GM18511 (cell line): Measurements from ENCODE around the gene DCAF8L2.
"Not testable (repeated sequence)": the region's sequence is repeated elsewhere in the genome, so short reads cannot be mapped to it uniquely, and the experiment has no call there.

Experiments used
- ATAC-seq: cut with Tn5 transposase; IDR thresholded peaks from one replicate; pipeline ENCODE4 v1.9.1; 2021; ENCODE audit warnings: mild to moderate bottlenecking, moderate library complexity; ENCODE audit not compliant: unreplicated experiment

Gene DCAF8L2

DNA sequence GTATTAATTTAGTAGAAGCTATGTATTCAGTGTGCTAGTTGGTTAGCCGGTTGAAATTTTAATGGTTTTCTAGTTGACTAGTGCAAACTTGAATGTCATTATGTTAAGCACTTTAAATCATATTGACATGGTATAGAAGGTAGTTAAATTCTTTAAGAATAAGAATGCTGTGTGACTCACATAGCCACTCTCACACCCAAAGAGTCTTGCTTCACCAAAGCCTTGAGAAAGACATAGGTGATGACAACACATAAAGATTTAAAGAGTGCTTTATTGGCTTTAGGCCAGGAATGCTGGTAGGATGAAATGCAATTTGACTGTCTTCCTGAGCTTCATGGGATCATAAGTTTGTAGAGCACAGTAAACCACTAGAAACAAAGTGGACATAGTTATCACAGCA lies 85.3 kb downstream of the DCAF8L2 start:
- no peak for ATAC-seq

DNA sequence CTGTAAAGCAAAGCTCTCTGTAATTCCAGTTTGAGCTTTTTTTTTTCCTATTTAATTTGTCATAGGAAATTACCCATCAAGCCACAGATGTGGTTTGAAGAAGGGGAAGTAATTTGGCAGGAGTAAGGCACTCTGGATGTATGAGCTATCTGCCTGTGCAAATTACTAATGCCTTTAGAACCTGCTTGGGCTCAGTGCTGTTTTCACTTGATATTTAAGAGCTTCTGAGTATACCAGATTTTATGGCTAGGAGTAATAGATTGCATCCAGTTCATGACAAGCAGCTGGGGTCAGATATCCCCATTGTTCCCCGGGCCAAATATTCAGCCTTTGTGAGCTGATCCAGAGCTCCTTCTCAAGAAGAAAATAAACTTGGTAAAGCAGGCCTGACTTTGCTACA lies 89.1 kb downstream of the DCAF8L2 start:
- no peak for ATAC-seq

DNA sequence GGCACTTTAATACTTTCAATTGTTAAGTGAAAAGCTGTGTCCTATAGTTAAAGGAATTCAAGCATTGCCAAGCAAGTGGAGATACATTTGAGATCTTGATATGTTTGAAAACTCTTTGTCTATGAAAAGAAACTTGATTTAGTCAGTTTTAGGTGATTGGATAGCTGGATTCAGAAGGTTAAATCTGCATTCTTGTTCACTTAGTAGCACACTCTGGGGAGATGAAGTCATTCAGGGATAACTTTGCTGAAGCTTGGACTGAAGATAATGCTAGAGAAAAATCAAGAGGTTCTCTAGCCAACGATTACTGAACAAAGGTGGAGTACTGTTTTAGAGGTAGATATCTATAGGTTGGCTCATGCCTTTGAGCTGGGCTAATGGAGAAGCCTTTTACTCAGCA lies 90.6 kb downstream of the DCAF8L2 start:
- ATAC-seq: no peak

DNA sequence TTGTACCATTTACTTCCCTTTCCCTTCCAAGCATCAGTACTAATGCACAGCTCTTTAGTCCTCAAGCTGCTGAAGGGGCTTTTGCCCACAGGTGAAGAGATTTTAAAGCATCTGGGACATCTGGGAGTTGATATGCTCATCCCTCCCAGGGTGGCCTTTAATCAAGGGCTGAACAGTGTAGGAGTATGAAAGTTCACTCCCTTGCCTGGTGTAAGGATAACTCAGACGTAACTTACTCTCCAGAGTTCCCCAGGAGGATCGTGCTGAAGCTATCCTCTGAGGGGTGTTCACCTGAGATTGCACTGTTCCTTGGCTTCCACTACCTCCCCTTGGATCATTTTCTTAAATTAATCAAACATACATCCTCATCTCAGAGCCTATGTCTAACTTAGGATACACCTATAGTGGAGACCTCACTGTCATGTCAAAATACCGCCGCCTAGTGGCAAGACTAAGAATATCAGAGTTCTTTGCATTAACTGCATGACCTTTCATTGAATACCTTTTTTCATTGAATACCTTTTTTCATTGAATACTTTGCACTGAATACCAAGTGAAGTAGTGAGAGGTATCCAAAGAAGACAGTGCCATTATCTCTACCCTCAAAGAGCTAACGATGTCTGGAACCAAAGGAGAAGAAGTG lies 93.5 kb downstream of the DCAF8L2 start:
- ATAC-seq: not testable (repeated sequence)

DNA sequence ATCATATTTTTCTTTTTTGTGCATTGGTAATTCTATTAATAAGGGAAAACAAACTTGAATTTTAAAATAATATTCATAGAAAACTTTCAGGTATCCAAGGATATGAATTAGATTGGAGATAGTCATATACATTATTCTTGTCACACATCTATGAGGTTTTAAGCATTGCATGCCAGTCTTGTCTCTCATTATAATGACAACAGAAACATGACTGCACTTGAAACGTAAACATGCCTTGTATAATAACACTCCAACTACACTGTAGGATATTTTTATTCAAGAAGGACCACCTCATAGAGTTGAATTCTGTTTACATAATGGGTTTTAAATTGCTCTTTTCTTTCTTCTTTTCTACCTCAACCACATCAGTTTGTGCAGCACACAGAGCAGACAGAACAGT lies 104.5 kb downstream of the DCAF8L2 start:
- no peak for ATAC-seq

DNA sequence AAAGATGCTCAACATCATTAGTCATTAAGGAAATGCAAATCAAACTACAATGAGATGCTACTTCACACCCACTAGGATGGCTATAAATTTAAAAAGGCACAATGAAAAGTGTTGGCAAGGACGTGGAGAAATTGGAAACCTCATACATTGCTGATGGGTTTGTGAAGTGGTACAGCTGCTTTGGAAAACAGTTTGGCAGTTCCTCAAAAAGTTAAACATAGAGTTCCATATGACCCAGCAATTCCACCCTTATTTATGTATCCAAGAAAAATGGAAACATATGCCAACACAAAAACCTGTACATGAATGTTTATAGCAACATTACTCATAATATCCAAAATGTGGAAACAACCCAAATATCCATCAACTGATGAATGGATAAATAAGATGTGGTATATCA lies 116.4 kb downstream of the DCAF8L2 start:
- ATAC-seq: no peak

DNA sequence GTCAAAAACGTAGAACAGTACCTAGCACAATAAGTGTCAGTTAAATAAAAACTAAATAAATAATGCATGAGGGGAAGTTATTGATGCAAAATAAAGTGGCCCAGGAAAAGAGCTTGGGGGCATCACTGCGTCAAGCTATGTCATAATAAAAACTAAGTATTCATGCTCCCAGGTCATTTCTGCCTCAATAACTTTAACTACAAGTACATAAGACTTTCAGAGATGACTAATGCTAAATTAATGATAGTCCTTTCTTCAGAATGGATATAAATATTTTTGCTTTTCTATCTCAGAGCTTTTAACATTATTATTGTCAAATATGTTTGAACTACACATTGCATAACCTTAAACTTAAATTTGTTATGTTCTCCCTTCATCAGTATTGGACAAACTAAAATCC lies 125.5 kb downstream of the DCAF8L2 start:
- no peak for ATAC-seq

DNA sequence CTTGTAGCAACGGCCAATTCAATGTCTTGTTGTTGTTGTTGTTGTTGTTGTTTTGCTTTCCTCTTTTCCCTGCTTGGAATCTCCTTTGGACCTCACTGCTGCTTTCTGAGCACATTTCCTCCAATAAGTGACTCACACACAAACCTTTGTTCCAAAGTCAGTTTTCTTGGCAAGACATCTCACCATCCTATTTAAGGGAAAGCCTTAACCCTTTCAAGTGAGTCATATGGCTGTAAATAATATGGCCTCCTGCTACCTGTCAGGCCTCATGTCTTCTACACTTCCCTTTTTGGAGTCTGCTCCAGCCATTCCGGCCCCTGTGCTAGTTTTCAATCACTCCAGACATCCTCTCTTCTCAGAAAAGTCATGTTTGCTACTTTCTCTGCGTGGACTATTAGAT lies 138.1 kb downstream of the DCAF8L2 start:
- ATAC-seq: no peak

DNA sequence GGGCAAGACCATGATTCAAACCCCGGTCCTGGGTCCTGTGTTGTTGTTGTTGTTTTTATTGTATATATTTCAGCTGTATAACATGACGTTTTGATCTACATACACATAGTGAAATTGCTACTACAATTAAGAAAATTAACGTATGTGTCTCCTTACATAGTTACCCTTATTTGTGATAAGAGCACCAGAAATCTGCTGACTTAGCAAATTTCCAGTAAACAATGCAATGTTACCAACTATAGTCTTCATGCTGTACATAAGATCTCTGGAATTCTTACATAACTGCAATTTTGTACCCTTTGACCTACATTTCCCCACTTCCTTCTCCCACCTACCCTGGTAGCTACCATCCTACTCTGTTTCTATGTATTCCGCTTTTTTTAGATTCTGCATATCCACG lies 141.8 kb downstream of the DCAF8L2 start:
- ATAC-seq: no peak

DNA sequence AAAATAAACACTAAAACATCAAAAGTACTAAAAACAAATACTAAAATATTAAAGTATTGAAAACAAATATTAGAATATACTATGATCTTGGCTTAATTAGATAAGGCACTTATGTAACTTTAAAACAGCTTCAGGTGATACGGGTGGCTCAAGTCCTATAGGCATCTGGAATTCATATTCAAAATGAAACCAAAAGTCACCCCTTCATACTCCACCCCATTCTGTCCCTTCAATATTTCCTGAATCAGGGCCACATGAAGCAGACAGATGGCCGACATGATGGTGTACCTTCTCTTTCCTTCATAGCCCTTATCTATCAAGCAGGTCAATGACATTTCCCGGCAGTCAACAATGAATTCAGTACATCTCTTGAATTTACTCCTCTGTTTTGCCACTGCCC lies 145.8 kb downstream of the DCAF8L2 start:
- ATAC-seq: no peak

DNA sequence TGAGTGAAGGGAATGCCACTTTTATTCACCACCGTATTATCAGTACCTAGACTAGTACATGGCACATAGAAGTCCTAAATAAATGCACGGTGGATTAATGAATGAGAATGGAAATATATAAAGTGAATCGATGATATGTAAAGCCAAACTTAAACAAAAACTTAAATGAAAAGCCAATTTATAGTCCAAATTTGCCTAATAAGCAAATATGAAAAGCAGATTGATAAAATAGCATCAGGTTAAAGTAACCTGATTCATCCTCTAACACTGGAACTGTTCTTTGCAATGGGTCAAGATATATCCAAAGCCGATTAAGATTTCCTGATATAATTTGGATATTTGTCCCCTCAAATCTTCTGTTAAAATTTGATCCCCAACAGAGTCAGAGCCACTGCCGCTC lies 150.8 kb downstream of the DCAF8L2 start:
- ATAC-seq: no peak

DNA sequence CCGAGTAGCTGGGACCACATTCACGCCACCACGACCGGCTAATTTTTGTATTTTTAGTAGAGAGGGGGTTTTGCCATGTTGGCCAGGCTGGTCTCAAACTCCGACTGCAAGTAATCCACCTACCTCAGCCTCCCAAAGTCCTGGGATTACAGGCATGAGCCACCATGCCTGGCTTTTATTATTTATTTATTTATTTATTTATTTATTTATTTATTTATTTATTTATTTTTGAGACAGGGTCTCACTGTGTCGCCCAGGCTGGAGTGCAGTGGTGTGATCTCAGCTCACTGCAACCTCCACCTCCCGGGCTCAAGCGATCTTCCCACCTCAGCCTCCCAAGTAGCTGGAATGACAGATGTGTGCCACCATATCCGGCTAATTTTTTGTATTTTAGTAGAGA lies 153.4 kb downstream of the DCAF8L2 start:
- ATAC-seq: not testable (repeated sequence)

DNA sequence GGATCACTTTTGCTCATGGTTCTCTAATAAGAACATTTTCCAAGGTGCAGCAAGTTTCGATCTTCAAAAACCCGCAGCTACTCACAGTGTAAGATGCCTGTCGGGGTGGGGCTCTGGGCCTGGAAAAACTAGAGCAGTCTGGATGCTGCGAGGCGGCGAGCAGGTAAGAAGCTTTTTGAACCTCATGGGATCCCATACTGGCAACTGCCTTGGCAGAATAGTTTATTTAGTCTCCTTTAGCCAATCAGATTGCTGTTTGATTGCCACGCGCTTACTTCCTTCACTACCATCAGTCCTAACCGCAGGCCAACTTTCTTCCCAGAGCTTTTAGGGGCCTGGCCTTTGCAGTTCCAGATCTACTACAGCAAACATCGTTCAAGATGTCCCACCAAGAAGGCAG lies 156.4 kb downstream of the DCAF8L2 start:
- no peak for ATAC-seq

DNA sequence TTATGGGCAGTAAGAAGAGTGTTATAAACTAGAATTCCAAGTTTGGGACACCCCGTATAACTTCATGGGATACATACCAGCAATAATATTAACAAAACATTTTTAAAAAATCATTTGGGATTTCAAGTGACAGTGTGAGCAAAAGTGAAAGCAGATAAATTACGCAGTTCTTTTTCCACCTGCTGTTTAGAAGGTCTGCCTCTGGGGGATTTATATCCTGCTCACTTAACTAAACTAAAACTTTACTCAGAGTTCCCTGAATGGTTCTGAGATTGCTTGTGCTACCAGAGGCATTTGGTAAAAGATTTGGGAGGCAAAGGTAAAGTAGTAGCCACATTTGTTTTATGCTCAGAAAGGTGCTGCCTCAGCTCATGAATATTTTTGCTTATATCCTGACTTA lies 160.2 kb downstream of the DCAF8L2 start:
- ATAC-seq: not testable (repeated sequence)

DNA sequence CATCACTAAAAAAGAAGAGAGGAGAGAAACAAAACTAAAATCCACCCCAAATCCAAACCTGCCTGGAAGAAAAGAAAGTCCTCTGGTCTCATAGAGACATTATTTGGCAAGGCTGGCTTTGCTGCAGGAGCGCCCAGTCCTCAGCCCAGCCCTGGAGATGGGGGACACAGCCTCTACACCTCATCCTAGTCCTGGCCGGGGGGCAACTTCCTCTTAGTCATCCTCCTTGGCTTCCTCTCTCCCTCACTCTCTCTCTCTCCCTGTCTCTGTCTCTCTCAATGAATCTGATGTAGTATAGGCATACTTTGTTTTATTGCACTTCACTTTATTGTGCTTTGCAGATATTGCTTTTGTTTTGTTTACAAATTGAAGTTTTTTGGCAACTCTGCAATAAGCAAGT lies 161.8 kb downstream of the DCAF8L2 start:
- no peak for ATAC-seq

DNA sequence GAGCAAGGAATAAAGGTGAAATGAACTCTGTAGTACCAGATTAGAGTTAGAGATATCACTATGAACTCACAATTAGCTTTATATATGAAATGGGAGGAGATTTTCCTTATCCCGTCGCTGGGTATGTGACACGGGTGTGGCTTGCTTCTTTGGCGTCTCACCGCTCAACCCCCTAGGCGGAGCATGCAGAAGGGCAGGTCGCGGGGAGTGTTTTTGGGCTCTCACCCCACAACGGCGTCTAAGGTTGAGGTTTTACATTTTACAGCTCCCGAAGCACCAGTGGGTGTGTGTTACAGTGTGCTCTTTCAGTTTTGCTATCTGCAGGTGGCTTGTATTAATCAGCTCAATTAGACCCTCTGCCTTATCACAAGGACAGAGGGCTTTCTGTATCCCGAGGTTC lies 175.6 kb downstream of the DCAF8L2 start:
- ATAC-seq: no peak

DNA sequence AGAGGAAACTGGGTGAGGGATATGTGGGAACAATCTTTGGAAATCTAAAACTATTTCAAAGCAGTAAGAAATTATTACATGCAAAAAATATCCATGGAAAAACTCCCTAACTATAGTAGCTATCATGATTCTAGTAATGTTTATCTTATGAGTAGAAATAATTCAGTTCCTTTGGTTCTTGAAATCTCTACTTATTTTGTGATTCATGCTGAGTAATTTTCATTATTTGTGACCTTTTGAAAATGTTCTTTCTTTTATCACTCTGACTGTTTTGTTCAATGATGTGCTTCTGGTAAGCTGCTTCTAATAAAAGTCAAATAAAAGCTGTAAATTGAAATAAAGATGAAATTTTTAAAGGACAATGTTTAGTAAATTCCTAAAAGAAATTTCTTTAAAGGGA lies 177.2 kb downstream of the DCAF8L2 start:
- ATAC-seq: no peak

DNA sequence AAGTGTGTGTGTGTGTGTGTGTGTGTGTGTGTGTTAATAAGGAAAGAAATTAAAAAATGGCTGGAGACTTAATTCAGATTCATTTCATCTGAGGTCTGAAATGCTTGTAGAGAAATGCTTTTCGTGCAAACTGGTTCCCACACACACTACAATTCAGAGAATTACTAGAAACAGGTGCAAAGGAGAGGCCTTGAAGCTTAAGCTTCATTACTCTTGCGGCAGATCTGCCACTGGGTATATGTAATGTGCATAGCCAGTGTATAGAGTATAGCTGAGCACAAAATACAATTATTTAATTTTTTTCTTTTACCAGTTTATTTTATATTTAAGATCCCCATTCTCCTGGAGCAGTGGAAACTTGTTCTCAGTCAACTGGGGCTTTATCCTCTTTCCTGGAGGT lies 185.8 kb downstream of the DCAF8L2 start:
- ATAC-seq: no peak

DNA sequence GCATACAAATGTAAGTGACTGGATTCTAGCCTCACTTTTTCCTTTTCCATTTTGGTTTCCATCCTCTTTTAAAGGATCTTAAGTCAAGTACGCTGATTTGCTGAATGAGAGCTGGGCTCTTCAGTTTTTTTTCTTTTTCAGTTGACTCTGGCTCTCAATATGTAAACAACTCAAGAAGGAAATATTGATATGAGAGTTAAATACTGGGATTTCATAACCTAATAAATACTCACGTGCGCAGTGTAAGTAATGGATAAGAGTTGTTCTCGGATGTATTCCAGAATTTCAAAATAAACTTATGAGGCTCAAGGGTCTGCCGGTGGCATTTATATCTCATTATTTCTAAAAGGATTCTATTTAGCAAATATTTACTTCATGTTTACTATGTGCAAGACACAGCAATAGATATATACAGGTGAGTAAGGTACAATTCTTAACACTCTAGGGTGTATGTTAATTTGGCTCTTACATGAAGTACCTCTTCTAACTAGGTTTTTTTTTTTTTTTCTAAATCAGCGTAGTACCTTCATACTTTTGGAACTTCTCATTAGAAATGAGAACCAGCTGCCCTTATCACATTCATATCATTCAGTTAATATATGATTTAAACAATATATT lies 206.6 kb downstream of the DCAF8L2 start:
- ATAC-seq: no peak

DNA sequence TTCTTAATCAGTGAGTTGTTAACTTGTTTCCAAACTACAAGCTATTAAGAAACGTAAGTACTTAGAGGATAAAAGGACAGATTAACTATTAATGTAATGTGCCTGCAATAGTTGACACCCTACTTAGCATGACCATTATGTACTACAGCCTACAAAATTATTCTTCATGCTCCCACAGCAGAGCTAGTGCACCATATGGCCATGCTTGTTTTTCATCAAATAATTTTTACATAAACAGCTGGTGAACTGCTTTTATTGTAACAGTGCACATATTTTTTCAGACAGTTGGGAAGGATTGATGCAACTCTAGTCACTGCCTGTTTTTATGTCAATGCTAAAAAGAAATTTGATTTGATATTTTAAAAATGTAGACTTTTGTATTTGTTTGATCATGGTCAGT lies 207.4 kb downstream of the DCAF8L2 start:
- no peak for ATAC-seq
